K562 (cell line): ENCODE measurements around the gene TMEM222. TPM values are rescaled to one million over a fixed set of nuclear protein-coding genes. Genes with fewer than 3 reads are reported as not detected.

Experiments used
- CREM ChIP-seq: IDR thresholded peaks from 2 replicates; pipeline ENCODE4 v1.6.1; 2014; ENCODE audit warnings: antibody characterized with exemption, low read depth
- FOXK2 ChIP-seq, 2 experiments: fragments of 450-650 bp; IDR thresholded peaks in 1 of 2; conservative IDR thresholded peaks in 1 of 2; 2 replicates each; pipeline ENCODE4 v1.6.1; 2016; ENCODE audit warnings: low read depth in 2 of 2, mild to moderate bottlenecking in 1 of 2
- HDAC1 ChIP-seq, 2 experiments: fragments of 450-650 bp; IDR thresholded peaks; 2 replicates each; pipeline ENCODE4 v1.6.1; 2016 to 2017; ENCODE audit warnings: inconsistent platforms in 1 of 2, mild to moderate bottlenecking in 1 of 2, moderate library complexity in 1 of 2
- KLF13 ChIP-seq: fragments of 450-650 bp; IDR thresholded peaks from 2 replicates; pipeline ENCODE4 v1.6.1; 2016; ENCODE audit warnings: missing genetic modification characterization, low read depth, mild to moderate bottlenecking, missing compliant biosample characterization, moderate library complexity, borderline replicate concordance
- NFATC3 ChIP-seq: fragments of 450-650 bp; IDR thresholded peaks from 2 replicates; pipeline ENCODE4 v1.6.1; 2017; ENCODE audit warnings: mild to moderate bottlenecking
- NFE2 ChIP-seq: IDR thresholded peaks from 2 replicates; pipeline ENCODE4 v1.6.1; 2014; ENCODE audit warnings: antibody characterized with exemption, low read depth
- RREB1 ChIP-seq: fragments of 250-450 bp; sonication (Bioruptor Pico); IDR thresholded peaks from 2 replicates; pipeline ENCODE4 v1.4.0; 2020
- SNRNP70 ChIP-seq: fragments of 200-400 bp; formaldehyde crosslinking; optimal IDR thresholded peaks from 2 replicates; pipeline ENCODE3; 2017; ENCODE audit warnings: low read depth, low read length
- XRCC5 ChIP-seq: fragments of 200-400 bp; formaldehyde crosslinking; IDR thresholded peaks from 2 replicates; pipeline ENCODE4 v1.6.1; 2017; ENCODE audit warnings: low read depth, mild to moderate bottlenecking, low read length
- ZNF24 ChIP-seq: fragments of 450-650 bp; IDR thresholded peaks from 2 replicates; pipeline ENCODE4 v1.6.1; 2016
- ZNF583 ChIP-seq: fragments of 250-450 bp; sonication (Bioruptor Pico); IDR thresholded peaks from 2 replicates; pipeline ENCODE4 v1.4.0; 2020
- polyA plus RNA-seq, 8 experiments: library from polyadenylated mRNA; depleted of rRNA in 4 of 8; stranded (reverse) in 5 of 8; unstranded in 3 of 8; fragments of >200 nt; fragmentation: Nextera tagmentation in 2 of 8; fragmentation: Illumina TruSeq in 1 of 8; extraction: Ambion mirVana in 2 of 8; extraction: Trizol in 1 of 8; gene quantifications; 2 replicates each; pipeline versions ENCODE4 v1.2.1 to v1.2.3, GENCODE V29; 2011 to 2014; ENCODE audit warnings: inconsistent platforms in 1 of 8, missing spikeins in 1 of 8
- total RNA-seq, 7 experiments: library from RNA; depleted of rRNA in 6 of 7; stranded (reverse); fragments of >200 nt in 6 of 7; fragmentation: Illumina TruSeq in 2 of 7; extraction: Trizol in 2 of 7; gene quantifications; 2 replicates each; pipeline versions ENCODE4 v1.2.1 to v1.2.3, GENCODE V29; 2011 to 2021; ENCODE audit warnings: low replicate concordance in 1 of 7
- TF ChIP-seq, protein P1 (sequence below), 2 experiments: fragments of 450-650 bp; IDR thresholded peaks; 2 replicates each; pipeline ENCODE4 v1.6.1; 2018; ENCODE audit warnings: mild to moderate bottlenecking in 2 of 2, low read depth in 1 of 2; ENCODE audit not compliant: partially characterized antibody in 2 of 2
- TF ChIP-seq, protein P2 (sequence below): fragments of 450-650 bp; formaldehyde crosslinking; IDR thresholded peaks from 2 replicates; pipeline ENCODE4 v1.4.0; 2020; ENCODE audit warnings: mild to moderate bottlenecking, moderate library complexity
- TF ChIP-seq, protein P3 (sequence below): fragments of 450-650 bp; formaldehyde crosslinking; IDR thresholded peaks from 2 replicates; pipeline ENCODE4 v1.4.0; 2020; ENCODE audit warnings: mild to moderate bottlenecking, moderate library complexity

Gene TMEM222
- total and polyA plus RNA-seq, 9 of the 15 experiments (the other 6 are each of a cell fraction or from before 2014, with no cell fraction given) = 6.9 to 48.0 (median 32.8) TPM

GRCh38 chr1:27284425-27285273 lies 37.3 kb upstream of the TMEM222 start (continued):
- TF ChIP-seq NFATC3 (0 out of 2 replicates have a peak, but pooled peaks have one; percentile 9), FOXK2 (conservative IDR thresholded peaks at IDR 0.05 in 1 of 2, IDR thresholded peaks at IDR 0.05 in 1 of 2; ENCODE audit: low read depth in 2 of 2) (no peak), ZNF583 (no peak), ZNF24 (no peak), NFE2 (no peak), XRCC5 (0 out of 2 replicates have a peak, but pooled peaks have one; percentile 29), CREM (peak; percentile 72), KLF13 (tag) (no peak), SNRNP70 (no peak), HDAC1 (IDR thresholded peaks at IDR 0.05) (no peak), RREB1 (no peak)
- TF ChIP-seq, protein P1, sequence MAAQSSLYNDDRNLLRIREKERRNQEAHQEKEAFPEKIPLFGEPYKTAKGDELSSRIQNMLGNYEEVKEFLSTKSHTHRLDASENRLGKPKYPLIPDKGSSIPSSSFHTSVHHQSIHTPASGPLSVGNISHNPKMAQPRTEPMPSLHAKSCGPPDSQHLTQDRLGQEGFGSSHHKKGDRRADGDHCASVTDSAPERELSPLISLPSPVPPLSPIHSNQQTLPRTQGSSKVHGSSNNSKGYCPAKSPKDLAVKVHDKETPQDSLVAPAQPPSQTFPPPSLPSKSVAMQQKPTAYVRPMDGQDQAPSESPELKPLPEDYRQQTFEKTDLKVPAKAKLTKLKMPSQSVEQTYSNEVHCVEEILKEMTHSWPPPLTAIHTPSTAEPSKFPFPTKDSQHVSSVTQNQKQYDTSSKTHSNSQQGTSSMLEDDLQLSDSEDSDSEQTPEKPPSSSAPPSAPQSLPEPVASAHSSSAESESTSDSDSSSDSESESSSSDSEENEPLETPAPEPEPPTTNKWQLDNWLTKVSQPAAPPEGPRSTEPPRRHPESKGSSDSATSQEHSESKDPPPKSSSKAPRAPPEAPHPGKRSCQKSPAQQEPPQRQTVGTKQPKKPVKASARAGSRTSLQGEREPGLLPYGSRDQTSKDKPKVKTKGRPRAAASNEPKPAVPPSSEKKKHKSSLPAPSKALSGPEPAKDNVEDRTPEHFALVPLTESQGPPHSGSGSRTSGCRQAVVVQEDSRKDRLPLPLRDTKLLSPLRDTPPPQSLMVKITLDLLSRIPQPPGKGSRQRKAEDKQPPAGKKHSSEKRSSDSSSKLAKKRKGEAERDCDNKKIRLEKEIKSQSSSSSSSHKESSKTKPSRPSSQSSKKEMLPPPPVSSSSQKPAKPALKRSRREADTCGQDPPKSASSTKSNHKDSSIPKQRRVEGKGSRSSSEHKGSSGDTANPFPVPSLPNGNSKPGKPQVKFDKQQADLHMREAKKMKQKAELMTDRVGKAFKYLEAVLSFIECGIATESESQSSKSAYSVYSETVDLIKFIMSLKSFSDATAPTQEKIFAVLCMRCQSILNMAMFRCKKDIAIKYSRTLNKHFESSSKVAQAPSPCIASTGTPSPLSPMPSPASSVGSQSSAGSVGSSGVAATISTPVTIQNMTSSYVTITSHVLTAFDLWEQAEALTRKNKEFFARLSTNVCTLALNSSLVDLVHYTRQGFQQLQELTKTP (IDR thresholded peaks at IDR 0.05; ENCODE audit: low read depth in 1 of 2, partially characterized antibody in 2 of 2) = peak in 1 of 2 experiments; percentile 13
- TF ChIP-seq, protein P2, sequence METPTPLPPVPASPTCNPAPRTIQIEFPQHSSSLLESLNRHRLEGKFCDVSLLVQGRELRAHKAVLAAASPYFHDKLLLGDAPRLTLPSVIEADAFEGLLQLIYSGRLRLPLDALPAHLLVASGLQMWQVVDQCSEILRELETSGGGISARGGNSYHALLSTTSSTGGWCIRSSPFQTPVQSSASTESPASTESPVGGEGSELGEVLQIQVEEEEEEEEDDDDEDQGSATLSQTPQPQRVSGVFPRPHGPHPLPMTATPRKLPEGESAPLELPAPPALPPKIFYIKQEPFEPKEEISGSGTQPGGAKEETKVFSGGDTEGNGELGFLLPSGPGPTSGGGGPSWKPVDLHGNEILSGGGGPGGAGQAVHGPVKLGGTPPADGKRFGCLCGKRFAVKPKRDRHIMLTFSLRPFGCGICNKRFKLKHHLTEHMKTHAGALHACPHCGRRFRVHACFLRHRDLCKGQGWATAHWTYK = no peak
- TF ChIP-seq, protein P3, sequence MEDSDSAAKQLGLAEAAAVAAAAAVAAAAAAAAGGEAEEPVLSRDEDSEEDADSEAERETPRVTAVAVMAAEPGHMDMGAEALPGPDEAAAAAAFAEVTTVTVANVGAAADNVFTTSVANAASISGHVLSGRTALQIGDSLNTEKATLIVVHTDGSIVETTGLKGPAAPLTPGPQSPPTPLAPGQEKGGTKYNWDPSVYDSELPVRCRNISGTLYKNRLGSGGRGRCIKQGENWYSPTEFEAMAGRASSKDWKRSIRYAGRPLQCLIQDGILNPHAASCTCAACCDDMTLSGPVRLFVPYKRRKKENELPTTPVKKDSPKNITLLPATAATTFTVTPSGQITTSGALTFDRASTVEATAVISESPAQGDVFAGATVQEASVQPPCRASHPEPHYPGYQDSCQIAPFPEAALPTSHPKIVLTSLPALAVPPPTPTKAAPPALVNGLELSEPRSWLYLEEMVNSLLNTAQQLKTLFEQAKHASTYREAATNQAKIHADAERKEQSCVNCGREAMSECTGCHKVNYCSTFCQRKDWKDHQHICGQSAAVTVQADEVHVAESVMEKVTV (CRISPR knock-in tag) = peak; percentile 75
